HEK293 (cell line): ENCODE results near the gene NHSL2.

Experiments used
- CTCF ChIA-PET: fragments of 350-600 bp; formaldehyde crosslinking; extraction: SDS; loops from one replicate; lab custom pipeline; 2021; ENCODE audit warnings: antibody characterized with exemption; lab: Yijun Ruan, JAX
- POLR2A ChIA-PET: fragments of 300-600 bp; formaldehyde crosslinking; extraction: SDS; loops from one replicate; lab custom pipeline; 2020; ENCODE audit warnings: antibody characterized with exemption, inconsistent platforms; lab: Yijun Ruan, JAX
- H3K27ac ChIP-seq: fragments of 200-500 bp; sonication (Bioruptor generic); 2 replicates; pipeline ENCODE4 v1.5.1; 2014; ENCODE audit warnings: low read depth, low read length, control low read depth, inconsistent platforms; ENCODE audit errors: extremely low read depth
- H3K36me3 ChIP-seq, 2 experiments: fragments of 200-500 bp in 1 of 2; sonication (Bioruptor generic) in 1 of 2; 1 replicate in 1 of 2; 2 replicates in 1 of 2; pipeline ENCODE4 v1.5.1; 2014 to 2017; ENCODE audit warnings: inconsistent platforms in 2 of 2, low read length in 2 of 2; ENCODE audit not compliant: control insufficient read depth in 2 of 2, insufficient read depth in 1 of 2
- H3K4me1 ChIP-seq: fragments of 200-500 bp; sonication (Bioruptor generic); 2 replicates; pipeline ENCODE4 v1.5.1; 2014; ENCODE audit warnings: mild to moderate bottlenecking, low read length, inconsistent platforms; ENCODE audit not compliant: control insufficient read depth, insufficient read depth
- H3K4me3 ChIP-seq: 2 replicates; pipeline ENCODE4 v1.5.1; 2011; ENCODE audit warnings: low read depth, mild to moderate bottlenecking, control low read depth, low read length, moderate library complexity
- H3K9me3 ChIP-seq: fragments of 200-500 bp; sonication (Bioruptor generic); 2 replicates; pipeline ENCODE4 v1.5.1; 2014; ENCODE audit warnings: low read depth, low read length, inconsistent platforms; ENCODE audit not compliant: control insufficient read depth, insufficient read depth
- HOXA7 ChIP-seq: sonication (generic); formaldehyde crosslinking; IDR thresholded peaks from 2 replicates; pipeline ENCODE4 v1.8.1; 2022; ENCODE audit warnings: missing genetic modification reagents, borderline replicate concordance
- IKZF3 ChIP-seq: fragments of 450-650 bp; IDR thresholded peaks from 2 replicates; pipeline ENCODE4 v1.5.0; 2018; ENCODE audit warnings: missing biosample characterization, mild to moderate bottlenecking, missing genetic modification characterization, moderate library complexity
- SETDB1 ChIP-seq: IDR thresholded peaks from one replicate; pipeline ENCODE4 v1.6.1; 2017; ENCODE audit warnings: mild to moderate bottlenecking, low read length, moderate library complexity, mixed read lengths; ENCODE audit not compliant: insufficient read length
- SP2 ChIP-seq: fragments of 450-650 bp; formaldehyde crosslinking; IDR thresholded peaks from 2 replicates; pipeline ENCODE4 v1.5.1; 2016; ENCODE audit warnings: missing biosample characterization, missing genetic modification characterization
- ZNF10 ChIP-seq: fragments of 450-650 bp; formaldehyde crosslinking; IDR thresholded peaks from 2 replicates; pipeline ENCODE4 v1.5.1; 2017; ENCODE audit warnings: missing biosample characterization, missing genetic modification characterization
- ZNF114 ChIP-seq: fragments of 450-650 bp; formaldehyde crosslinking; IDR thresholded peaks from 2 replicates; pipeline ENCODE4 v1.5.0; 2017; ENCODE audit warnings: missing biosample characterization, missing genetic modification characterization
- ZNF132 ChIP-seq: fragments of 450-650 bp; formaldehyde crosslinking; IDR thresholded peaks from 2 replicates; pipeline ENCODE4 v1.5.1; 2017; ENCODE audit warnings: missing biosample characterization, missing genetic modification characterization, borderline replicate concordance
- ZNF184 ChIP-seq: fragments of 450-650 bp; IDR thresholded peaks from 2 replicates; pipeline ENCODE4 v1.5.1; 2018; ENCODE audit warnings: missing biosample characterization, mild to moderate bottlenecking, missing genetic modification characterization
- ZNF311 ChIP-seq: fragments of 450-650 bp; formaldehyde crosslinking; IDR thresholded peaks from 2 replicates; pipeline ENCODE4 v1.5.1; 2017; ENCODE audit warnings: missing biosample characterization, missing genetic modification characterization, borderline replicate concordance
- ZNF600 ChIP-seq: fragments of 450-650 bp; formaldehyde crosslinking; IDR thresholded peaks from 2 replicates; pipeline ENCODE4 v1.5.1; 2016; ENCODE audit warnings: missing biosample characterization, missing genetic modification characterization
- ZNF76 ChIP-seq: fragments of 450-650 bp; formaldehyde crosslinking; IDR thresholded peaks from 2 replicates; pipeline ENCODE4; 2016; ENCODE audit warnings: low read depth, missing biosample characterization, missing genetic modification characterization, borderline replicate concordance
- ZSCAN23 ChIP-seq: fragments of 450-650 bp; formaldehyde crosslinking; IDR thresholded peaks from 2 replicates; pipeline ENCODE4 v1.5.1; 2016; ENCODE audit warnings: missing biosample characterization, missing genetic modification characterization
- TF ChIP-seq, protein P1 (sequence below): fragments of 450-650 bp; formaldehyde crosslinking; IDR thresholded peaks from 2 replicates; pipeline ENCODE4 v1.5.1; 2016; ENCODE audit warnings: missing biosample characterization, missing genetic modification characterization
- TF ChIP-seq, protein P2 (sequence below): fragments of 450-650 bp; formaldehyde crosslinking; IDR thresholded peaks from 2 replicates; pipeline ENCODE4 v1.5.1; 2016; ENCODE audit warnings: missing biosample characterization, missing genetic modification characterization
- TF ChIP-seq, protein P3 (sequence below): fragments of 450-650 bp; formaldehyde crosslinking; IDR thresholded peaks from 2 replicates; pipeline ENCODE4 v1.5.1; 2017; ENCODE audit warnings: missing biosample characterization, missing genetic modification characterization
- TF ChIP-seq, protein P4 (sequence below): fragments of 450-650 bp; formaldehyde crosslinking; IDR thresholded peaks from 2 replicates; pipeline ENCODE4 v1.5.1; 2016; ENCODE audit warnings: missing biosample characterization, missing genetic modification characterization
- TF ChIP-seq, protein P5 (sequence below): fragments of 450-650 bp; formaldehyde crosslinking; IDR thresholded peaks from 2 replicates; pipeline ENCODE4 v1.5.1; 2016; ENCODE audit warnings: missing biosample characterization, missing genetic modification characterization
- TF ChIP-seq, protein P6 (sequence below): fragments of 450-650 bp; formaldehyde crosslinking; IDR thresholded peaks from 2 replicates; pipeline ENCODE4 v1.5.1; 2016; ENCODE audit warnings: missing biosample characterization, missing genetic modification characterization, low read depth
- TF ChIP-seq, protein P7 (sequence below): fragments of 450-650 bp; IDR thresholded peaks from 2 replicates; pipeline ENCODE4 v1.5.1; 2018; ENCODE audit warnings: missing biosample characterization, mild to moderate bottlenecking, missing genetic modification characterization

Gene NHSL2

DNA sequence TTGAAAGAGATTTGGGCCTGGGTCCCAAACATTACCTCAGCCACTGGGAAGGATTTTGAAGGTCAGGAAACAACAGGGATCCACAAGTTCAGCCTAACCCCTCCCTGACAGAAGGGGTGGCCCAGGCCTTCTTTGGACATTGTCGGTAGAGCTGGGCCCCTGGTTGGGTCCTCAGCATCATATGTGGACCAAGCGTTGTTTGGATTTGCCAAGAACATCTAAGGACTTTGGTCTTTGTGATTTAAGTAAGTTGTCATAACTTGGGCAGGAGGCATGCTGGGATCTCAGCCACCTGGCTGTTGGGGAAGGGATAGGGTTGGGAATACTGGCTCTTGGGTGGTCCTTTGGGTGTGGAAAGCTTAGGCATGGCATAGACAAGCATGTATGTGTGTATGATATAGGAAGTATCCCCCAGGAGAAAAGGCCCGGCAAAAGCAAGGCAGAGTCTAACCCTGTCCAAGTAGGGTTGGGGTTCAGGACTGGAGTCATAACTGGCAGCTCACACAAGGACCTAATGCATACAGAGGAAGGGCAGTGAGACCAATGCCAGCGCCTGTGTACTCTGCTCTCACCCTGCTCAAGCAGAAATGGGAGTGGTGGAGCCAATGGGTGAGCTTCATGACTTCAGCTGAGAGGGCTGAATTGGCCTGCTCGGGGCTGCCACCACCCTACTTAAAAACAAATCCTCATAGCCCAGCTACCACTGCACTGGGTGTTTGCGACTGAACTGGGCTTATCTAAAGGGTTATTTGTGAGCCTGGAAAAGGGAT is 118.2 kb downstream of the NHSL2 start:
- no peak for TF ChIP-seq HOXA7 (CRISPR knock-in tag)
- TF ChIP-seq, protein P1, sequence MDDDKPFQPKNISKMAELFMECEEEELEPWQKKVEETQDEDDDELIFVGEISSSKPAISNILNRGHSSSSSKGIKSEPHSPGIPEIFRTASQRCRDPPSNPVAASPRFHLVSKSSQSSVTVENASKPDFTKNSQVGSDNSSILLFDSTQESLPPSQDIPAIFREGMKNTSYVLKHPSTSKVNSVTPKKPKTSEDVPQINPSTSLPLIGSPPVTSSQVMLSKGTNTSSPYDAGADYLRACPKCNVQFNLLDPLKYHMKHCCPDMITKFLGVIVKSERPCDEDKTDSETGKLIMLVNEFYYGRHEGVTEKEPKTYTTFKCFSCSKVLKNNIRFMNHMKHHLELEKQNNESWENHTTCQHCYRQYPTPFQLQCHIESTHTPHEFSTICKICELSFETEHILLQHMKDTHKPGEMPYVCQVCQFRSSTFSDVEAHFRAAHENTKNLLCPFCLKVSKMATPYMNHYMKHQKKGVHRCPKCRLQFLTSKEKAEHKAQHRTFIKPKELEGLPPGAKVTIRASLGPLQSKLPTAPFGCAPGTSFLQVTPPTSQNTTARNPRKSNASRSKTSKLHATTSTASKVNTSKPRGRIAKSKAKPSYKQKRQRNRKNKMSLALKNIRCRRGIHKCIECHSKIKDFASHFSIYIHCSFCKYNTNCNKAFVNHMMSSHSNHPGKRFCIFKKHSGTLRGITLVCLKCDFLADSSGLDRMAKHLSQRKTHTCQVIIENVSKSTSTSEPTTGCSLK (tag by site-specific recombination): no peak
- no peak for TF ChIP-seq SETDB1
- no peak for TF ChIP-seq ZNF600 (tag by site-specific recombination)
- TF ChIP-seq, protein P2, sequence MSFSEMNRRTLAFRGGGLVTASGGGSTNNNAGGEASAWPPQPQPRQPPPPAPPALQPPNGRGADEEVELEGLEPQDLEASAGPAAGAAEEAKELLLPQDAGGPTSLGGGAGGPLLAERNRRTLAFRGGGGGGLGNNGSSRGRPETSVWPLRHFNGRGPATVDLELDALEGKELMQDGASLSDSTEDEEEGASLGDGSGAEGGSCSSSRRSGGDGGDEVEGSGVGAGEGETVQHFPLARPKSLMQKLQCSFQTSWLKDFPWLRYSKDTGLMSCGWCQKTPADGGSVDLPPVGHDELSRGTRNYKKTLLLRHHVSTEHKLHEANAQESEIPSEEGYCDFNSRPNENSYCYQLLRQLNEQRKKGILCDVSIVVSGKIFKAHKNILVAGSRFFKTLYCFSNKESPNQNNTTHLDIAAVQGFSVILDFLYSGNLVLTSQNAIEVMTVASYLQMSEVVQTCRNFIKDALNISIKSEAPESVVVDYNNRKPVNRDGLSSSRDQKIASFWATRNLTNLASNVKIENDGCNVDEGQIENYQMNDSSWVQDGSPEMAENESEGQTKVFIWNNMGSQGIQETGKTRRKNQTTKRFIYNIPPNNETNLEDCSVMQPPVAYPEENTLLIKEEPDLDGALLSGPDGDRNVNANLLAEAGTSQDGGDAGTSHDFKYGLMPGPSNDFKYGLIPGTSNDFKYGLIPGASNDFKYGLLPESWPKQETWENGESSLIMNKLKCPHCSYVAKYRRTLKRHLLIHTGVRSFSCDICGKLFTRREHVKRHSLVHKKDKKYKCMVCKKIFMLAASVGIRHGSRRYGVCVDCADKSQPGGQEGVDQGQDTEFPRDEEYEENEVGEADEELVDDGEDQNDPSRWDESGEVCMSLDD (tag by site-specific recombination): no peak
- no peak for TF ChIP-seq IKZF3
- no peak for TF ChIP-seq ZNF114
- no peak for TF ChIP-seq ZNF184 (tag by site-specific recombination)
- TF ChIP-seq, protein P3, sequence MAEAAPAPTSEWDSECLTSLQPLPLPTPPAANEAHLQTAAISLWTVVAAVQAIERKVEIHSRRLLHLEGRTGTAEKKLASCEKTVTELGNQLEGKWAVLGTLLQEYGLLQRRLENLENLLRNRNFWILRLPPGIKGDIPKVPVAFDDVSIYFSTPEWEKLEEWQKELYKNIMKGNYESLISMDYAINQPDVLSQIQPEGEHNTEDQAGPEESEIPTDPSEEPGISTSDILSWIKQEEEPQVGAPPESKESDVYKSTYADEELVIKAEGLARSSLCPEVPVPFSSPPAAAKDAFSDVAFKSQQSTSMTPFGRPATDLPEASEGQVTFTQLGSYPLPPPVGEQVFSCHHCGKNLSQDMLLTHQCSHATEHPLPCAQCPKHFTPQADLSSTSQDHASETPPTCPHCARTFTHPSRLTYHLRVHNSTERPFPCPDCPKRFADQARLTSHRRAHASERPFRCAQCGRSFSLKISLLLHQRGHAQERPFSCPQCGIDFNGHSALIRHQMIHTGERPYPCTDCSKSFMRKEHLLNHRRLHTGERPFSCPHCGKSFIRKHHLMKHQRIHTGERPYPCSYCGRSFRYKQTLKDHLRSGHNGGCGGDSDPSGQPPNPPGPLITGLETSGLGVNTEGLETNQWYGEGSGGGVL (tag by site-specific recombination): no peak
- TF ChIP-seq, protein P4, sequence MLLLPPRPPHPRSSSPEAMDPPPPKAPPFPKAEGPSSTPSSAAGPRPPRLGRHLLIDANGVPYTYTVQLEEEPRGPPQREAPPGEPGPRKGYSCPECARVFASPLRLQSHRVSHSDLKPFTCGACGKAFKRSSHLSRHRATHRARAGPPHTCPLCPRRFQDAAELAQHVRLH (tag by site-specific recombination): no peak
- TF ChIP-seq, protein P5, sequence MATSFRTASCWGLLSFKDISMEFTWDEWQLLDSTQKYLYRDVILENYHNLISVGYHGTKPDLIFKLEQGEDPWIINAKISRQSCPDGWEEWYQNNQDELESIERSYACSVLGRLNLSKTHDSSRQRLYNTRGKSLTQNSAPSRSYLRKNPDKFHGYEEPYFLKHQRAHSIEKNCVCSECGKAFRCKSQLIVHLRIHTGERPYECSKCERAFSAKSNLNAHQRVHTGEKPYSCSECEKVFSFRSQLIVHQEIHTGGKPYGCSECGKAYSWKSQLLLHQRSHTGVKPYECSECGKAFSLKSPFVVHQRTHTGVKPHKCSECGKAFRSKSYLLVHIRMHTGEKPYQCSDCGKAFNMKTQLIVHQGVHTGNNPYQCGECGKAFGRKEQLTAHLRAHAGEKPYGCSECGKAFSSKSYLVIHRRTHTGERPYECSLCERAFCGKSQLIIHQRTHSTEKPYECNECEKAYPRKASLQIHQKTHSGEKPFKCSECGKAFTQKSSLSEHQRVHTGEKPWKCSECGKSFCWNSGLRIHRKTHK (tag by site-specific recombination): no peak
- TF ChIP-seq, protein P6, sequence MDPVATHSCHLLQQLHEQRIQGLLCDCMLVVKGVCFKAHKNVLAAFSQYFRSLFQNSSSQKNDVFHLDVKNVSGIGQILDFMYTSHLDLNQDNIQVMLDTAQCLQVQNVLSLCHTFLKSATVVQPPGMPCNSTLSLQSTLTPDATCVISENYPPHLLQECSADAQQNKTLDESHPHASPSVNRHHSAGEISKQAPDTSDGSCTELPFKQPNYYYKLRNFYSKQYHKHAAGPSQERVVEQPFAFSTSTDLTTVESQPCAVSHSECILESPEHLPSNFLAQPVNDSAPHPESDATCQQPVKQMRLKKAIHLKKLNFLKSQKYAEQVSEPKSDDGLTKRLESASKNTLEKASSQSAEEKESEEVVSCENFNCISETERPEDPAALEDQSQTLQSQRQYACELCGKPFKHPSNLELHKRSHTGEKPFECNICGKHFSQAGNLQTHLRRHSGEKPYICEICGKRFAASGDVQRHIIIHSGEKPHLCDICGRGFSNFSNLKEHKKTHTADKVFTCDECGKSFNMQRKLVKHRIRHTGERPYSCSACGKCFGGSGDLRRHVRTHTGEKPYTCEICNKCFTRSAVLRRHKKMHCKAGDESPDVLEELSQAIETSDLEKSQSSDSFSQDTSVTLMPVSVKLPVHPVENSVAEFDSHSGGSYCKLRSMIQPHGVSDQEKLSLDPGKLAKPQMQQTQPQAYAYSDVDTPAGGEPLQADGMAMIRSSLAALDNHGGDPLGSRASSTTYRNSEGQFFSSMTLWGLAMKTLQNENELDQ (tag by site-specific recombination): no peak
- no peak for TF ChIP-seq ZSCAN23 (tag by site-specific recombination)
- TF ChIP-seq, protein P7, sequence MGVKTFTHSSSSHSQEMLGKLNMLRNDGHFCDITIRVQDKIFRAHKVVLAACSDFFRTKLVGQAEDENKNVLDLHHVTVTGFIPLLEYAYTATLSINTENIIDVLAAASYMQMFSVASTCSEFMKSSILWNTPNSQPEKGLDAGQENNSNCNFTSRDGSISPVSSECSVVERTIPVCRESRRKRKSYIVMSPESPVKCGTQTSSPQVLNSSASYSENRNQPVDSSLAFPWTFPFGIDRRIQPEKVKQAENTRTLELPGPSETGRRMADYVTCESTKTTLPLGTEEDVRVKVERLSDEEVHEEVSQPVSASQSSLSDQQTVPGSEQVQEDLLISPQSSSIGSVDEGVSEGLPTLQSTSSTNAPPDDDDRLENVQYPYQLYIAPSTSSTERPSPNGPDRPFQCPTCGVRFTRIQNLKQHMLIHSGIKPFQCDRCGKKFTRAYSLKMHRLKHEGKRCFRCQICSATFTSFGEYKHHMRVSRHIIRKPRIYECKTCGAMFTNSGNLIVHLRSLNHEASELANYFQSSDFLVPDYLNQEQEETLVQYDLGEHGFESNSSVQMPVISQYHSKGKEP (tag by site-specific recombination): no peak
- no peak for TF ChIP-seq ZNF311 (tag by site-specific recombination)
- no peak for TF ChIP-seq ZNF76 (tag by site-specific recombination)
- TF ChIP-seq ZNF132: no peak
- TF ChIP-seq ZNF10 (tag by site-specific recombination): no peak
- no peak for TF ChIP-seq SP2 (tag by site-specific recombination)
- TF ChIP-seq, all 188 proteins: peak for 0
- Histone ChIP-seq H3K9me3 (no peaks in the 10 kb centered on the region), H3K36me3 (no peaks in the 10 kb centered on the region), H3K27ac (no peak overlapping the region), H3K4me1 (no peaks in the 10 kb centered on the region), H3K4me3 (no peak overlapping the region)
- ChIA-PET CTCF (interaction anchor here (1.0 to 5.1 kb wide), 9 partner anchors 8 to 119 kb away, joined by 3 to 81 read pairs (median 4); no protein-coding TSS in a partner anchor), POLR2A (no interaction called here)
